Measurements from ENCODE around the gene ANLN.

ANLN gene

GRCh38 chr7:36468370-36469101, 78.9 kb downstream of the ANLN start:
- no peak overlapping the region for H3K4me3 ChIP-seq (ENCODE audit: low read depth, low read length)
- DNase-seq (ENCODE audit: low read depth), result no peak
- TF ChIP-seq MAX (IDR thresholded peaks at IDR 0.05; ENCODE audit: low read depth, low read length), result no peak

DNA sequence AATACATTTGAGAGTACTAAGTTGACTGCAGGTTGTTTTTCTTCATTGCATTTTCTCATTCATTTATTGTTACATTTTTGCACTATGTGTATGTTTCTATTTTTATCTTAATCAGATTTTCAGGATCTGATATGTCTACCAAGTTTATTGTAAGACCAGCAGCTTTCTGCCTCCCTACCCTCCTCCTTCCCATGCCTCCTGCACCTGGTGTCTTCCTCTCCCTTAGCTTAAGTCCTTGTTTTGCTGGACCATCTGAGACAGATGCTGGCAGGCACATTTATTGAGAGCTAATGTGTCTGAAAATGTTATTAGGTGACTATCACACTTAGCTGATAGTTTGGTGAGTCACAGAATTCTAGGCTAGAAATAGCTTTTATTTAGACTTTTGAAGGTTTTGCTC, 79.6 kb downstream of the ANLN start:
- no peak for TF ChIP-seq POLR2A (IDR thresholded peaks at IDR 0.05; ENCODE audit: extremely low read depth, insufficient read length)
- TF ChIP-seq CTCF (IDR thresholded peaks at IDR 0.05; ENCODE audit: low read depth, low read length), result no peak
- TF ChIP-seq MYC (IDR thresholded peaks at IDR 0.05; ENCODE audit: low read depth, low read length), result no peak
- no peak for TF ChIP-seq MAX (IDR thresholded peaks at IDR 0.05; ENCODE audit: low read depth, low read length)
- no peak for DNase-seq (ENCODE audit: low read depth)

DNA sequence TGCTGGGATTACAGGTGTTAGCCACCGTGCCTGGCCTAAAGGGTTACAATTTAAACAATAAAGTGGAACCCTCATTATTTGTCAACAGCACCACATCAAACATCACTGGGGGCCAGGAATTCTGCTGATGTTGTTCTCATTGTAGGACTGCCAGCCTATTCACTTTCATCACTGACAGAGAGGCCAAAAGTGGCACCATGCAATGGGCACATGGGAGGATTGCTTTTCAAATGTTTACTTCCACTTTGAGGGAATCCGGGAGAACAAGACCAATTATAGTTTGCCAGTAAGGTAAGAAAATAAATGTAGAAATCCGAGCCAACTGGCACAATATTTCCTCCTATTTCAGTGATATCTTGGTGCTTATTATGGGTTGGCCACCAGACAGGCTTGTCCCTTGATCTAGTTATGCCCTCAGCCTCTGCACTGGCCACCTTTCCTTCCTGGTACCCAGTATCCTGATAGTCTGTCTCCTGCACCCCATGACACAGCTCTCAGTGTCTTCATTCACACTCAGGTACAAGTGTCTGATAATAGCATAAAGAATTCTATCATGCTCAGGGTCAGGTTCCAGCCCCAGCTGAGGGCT, 82.6 kb downstream of the ANLN start:
- DNase-seq (ENCODE audit: low read depth), result no peak
- TF ChIP-seq MAX (IDR thresholded peaks at IDR 0.05; ENCODE audit: low read depth, low read length), result no peak
- no peak for TF ChIP-seq POLR2A (IDR thresholded peaks at IDR 0.05; ENCODE audit: extremely low read depth, insufficient read length)
- TF ChIP-seq CTCF (IDR thresholded peaks at IDR 0.05; ENCODE audit: low read depth, low read length), result no peak
- TF ChIP-seq MYC (IDR thresholded peaks at IDR 0.05; ENCODE audit: low read depth, low read length), result no peak

More for the DNA sequence above, 79.6 kb downstream of the ANLN start:
- no peak overlapping the region for H3K4me3 ChIP-seq (ENCODE audit: low read depth, low read length)

DNA sequence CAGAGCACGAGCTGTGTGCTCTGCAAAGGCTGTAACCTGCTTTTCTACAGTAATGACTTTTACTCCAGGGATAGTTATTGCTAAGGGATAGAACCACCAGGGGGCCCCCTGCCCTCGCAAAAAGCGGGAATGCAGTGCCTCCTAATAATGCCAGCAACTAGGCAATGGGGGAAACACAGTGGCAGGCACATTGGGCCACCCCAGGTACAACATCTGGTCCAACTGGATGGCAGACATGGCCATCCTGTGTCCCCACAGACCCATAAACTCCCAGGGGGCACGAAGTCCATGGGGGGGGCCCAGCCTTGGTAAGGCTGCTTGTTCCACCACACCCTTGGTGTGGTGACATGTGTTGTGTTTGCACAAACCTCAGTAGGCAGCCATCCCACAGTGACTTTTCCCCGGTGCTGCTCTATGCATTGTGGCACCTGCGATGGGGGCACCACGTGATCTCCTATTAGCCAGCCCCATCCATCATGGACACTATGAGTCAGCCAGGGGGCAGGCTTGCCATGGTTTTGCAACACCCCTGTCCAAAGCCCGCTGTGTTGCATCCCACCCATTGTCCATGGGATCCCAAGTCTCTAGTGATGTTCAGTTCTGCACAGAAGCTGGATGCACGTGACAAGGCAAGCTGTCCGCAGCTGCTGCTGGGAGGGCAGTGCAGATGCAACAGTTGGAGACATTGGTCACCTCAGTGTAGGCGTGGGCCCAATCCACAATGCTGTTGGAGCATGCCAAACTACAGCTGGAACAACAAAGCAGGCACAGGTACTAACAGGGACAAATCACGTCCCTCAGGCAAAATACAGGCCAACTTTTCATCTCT, 84.0 kb downstream of the ANLN start:
- peak; percentile 74 for DNase-seq (ENCODE audit: low read depth)
- TF ChIP-seq CTCF (IDR thresholded peaks at IDR 0.05; ENCODE audit: low read depth, low read length) (peak; percentile 73), MAX (IDR thresholded peaks at IDR 0.05; ENCODE audit: low read depth, low read length) (no peak)
- no peak overlapping the region for H3K4me3 ChIP-seq (ENCODE audit: low read depth, low read length)

More for the DNA sequence above, 82.6 kb downstream of the ANLN start:
- no peak overlapping the region for H3K4me3 ChIP-seq (ENCODE audit: low read depth, low read length)

- TF ChIP-seq POLR2A (IDR thresholded peaks at IDR 0.05; ENCODE audit: extremely low read depth, insufficient read length) (no peak), MYC (IDR thresholded peaks at IDR 0.05; ENCODE audit: low read depth, low read length) (0 out of 2 replicates have a peak, but pooled peaks have one; percentile 39), MAX (IDR thresholded peaks at IDR 0.05; ENCODE audit: low read depth, low read length) (peak; percentile 57), CTCF (IDR thresholded peaks at IDR 0.05; ENCODE audit: low read depth, low read length) (no peak)
- H3K4me3 ChIP-seq (ENCODE audit: low read depth, low read length), result no peak overlapping the region
- DNase-seq (ENCODE audit: low read depth), result peak; percentile 79
These were observed 84.8 kb downstream of the ANLN start for GRCh38 chr7:36474283-36475010.

Data from NB4 (cell line).